DOHH2 (cell line): Measurements from ENCODE around the gene CLPTM1L.

Source experiments
- CTCF ChIP-seq: fragments of 200-600 bp; sonication (generic); IDR thresholded peaks from one replicate; pipeline ENCODE4 v1.5.1; 2014; ENCODE audit warnings: antibody characterized with exemption, mild to moderate bottlenecking, low read depth, low read length; ENCODE audit not compliant: poor library complexity, severe bottlenecking
- EZH2phosphoT487 ChIP-seq: fragments of 200-600 bp; sonication (generic); IDR thresholded peaks from 2 replicates; pipeline ENCODE4 v1.6.1; 2017; ENCODE audit warnings: borderline replicate concordance, mild to moderate bottlenecking, antibody characterized with exemption, low read length, moderate library complexity, mixed read lengths

GRCh38 chr5:1386274-1386717 is 41.4 kb upstream of the CLPTM1L start:
- no peak for TF ChIP-seq CTCF
- no peak for TF ChIP-seq EZH2phosphoT487
